HL-60/S4 (cell line): Measurements from ENCODE around the gene FTSJ1.
"Not testable (repeated sequence)": the region's sequence is repeated elsewhere in the genome, so short reads cannot be mapped to it uniquely, and the experiment has no call there.

Experiments
- in situ Hi-C: fragments of 300-500 bp; cut with MboI; formaldehyde crosslinking; loops from 2 replicates; pipeline ENCODE4 v1.14.3; 2022; ENCODE audit warnings: low sequenced_read_pairs

FTSJ1 gene

DNA sequence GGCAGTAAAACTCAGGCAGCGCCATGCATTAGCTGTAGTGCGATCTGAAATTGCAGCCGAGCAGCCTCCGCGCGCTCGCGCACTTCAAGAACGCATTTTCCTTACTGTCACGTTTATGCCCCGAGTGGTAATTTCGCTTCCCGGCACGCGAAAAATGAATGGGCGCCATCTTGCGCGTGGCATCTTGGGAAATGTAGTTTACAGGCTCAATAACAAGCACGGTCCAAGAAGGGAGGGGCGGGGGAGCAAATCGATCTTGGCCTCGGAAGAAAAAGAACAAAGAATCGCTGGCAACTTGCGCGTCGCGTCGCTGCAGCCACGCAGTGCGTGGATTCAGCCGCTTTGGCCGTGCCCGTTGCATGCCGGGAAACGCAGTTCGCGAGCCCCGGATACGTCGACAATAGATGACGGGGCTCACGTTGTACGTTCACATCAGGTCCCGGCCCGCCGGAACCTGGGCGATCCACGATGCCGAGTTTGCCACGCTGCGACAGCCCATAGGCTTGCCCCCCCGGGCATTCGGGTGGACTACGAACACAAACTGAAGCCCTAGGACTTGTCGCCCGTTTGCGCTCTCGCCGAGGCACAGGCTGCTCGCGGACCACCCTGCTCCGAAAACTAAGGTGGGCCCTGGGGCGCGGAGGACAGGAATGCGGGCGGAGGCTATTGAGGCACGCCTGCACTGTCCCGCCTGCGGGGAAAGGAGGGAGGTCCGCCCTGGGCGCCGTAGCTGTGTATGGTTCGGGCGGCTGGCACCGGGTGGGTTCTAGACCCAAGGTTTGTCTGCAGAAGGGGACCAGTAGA lies at the start of gene FTSJ1:
Gene FTSJ1 (plus strand): TSS at position 426 of the 804 bp plus-strand sequence. CDS start 1,849 bp downstream, outside the sequence.
- in situ Hi-C loops: loop anchor here (25.0 kb wide), 1 partner anchor 389 kb away; no protein-coding TSS in a partner anchor

- in situ Hi-C loops: not testable (repeated sequence)
Measured at GRCh38 chrX:48427027-48427716, 48.8 kb upstream of the FTSJ1 start.

DNA sequence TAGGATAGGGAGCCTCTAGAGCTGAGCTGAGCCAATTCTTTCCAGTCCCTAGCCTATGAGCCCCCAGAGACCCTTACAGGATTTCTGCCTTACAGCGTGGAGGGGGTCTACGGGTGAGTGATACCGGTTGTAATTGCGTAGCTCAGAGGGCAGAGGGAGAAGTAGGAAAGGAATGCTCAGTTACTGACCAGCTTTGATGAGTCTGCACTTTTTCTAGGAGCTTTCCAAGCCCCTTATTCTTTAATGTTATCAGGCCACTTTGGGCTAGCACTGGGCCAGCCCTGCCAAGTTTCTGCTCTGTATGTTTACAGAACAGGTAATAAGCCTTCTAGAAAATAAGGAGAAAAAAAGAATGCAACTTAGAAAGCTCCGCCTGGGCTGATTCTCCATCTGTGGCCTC lies 46.4 kb upstream of the FTSJ1 start:
- in situ Hi-C loops: not testable (repeated sequence)

GRCh38 chrX:48430166-48430565 lies 45.8 kb upstream of the FTSJ1 start:
- in situ Hi-C loops: not testable (repeated sequence)

GRCh38 chrX:48433713-48434112 lies 42.3 kb upstream of the FTSJ1 start:
- in situ Hi-C loops: not testable (repeated sequence)

DNA sequence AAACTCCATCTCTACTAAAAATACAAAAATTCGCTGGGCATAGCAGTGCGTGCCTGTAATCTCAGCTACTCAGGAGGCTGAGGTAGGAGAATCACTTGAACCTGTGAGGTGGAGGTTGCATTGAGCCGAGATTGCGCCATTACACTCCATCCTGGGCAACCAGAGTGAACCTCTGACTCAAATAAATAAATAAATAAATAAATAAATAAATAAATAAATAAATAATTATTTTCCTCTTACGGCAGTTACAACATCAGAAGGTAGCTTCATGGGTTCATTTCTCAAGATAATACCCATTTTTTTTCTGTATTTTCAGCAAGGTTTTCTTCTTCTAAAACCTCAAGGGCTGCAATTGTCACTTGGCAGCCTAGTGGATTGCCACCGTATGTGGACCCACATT lies 28.8 kb upstream of the FTSJ1 start:
- in situ Hi-C loops: not testable (repeated sequence)

GRCh38 chrX:48450076-48450475 lies 25.9 kb upstream of the FTSJ1 start:
- in situ Hi-C loops: no loop called here

DNA sequence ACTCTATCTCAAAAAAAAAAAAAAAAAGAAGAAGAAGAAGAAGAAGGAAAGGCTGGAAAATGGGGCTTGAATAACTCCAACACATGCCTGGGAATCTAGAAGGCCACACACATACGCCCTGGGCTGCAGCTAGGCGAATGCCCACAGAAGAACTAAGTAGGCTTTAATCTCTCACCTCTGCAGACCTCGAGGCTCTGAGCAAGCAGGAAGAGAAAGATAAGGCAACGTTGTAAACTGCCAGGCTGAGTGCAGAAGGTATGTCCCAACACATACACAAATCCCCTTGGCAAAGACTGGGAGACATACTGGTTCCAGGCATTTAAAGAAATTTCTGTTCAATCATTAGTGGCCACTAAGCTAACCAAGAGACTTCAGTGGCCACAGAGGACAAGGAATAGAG lies 24.3 kb upstream of the FTSJ1 start:
- in situ Hi-C loops: no loop called here

GRCh38 chrX:48456628-48457331 lies 19.2 kb upstream of the FTSJ1 start:
- in situ Hi-C loops: no loop called here

DNA sequence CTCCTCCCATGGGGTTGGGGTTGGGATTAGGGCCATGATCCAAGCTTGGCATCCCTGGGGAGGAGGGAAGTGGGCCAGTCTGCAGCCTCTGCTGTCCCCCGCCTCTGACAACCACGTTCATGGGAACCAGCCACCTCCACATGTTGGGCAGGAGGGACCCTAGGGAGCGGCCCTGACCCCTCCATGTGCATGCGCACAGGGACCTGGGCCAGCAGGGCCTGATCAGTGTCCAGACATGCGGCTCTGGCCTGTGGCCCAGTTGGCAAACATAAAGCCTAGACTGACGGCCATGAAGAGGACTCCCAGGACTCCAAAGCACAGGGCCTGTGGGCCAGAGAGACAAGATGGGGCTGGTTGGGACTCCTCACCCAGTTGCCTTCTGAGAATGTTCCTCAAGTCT lies 17.3 kb upstream of the FTSJ1 start:
- in situ Hi-C loops: no loop called here

DNA sequence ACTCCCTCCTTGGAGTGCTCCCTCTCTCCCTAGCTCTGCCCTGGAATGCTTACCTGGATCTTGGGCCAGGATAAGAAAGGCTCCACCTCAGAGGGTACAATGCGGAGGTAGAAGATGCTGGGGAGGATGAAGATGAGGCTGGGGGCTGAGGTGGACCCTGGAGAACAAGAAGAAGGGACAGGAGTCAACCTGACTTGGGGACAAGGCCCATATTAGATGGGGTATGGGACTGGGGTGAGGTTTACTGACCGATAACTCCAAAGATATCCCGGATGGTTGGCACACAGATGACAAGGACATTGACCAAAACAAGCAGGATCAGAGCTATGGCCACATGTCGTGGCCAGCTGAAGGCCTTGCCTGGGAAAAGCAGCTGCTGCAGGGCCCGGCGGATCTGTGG lies 16.5 kb upstream of the FTSJ1 start:
- in situ Hi-C loops: no loop called here

DNA sequence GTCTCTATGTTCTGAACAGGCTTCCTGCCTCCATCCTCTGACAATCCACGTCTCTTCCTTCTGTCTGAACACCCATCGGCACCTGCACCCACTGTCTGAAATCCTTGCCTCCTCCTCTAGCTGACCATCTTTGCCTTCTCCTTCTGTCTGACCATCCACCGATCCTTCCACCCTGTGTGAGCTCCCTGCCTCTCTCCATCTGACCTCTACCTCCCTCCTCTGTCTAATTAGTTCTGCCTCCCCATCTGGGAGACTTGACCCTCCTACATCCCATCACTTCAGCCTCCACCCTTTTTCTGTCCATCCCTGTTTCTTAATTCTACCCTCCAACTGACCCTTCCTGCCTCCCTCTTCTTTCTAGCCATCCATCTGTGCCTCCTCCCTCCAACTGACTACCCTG lies 16.0 kb upstream of the FTSJ1 start:
- in situ Hi-C loops: no loop called here

GRCh38 chrX:48460606-48461005 lies 15.4 kb upstream of the FTSJ1 start:
- in situ Hi-C loops: no loop called here

DNA sequence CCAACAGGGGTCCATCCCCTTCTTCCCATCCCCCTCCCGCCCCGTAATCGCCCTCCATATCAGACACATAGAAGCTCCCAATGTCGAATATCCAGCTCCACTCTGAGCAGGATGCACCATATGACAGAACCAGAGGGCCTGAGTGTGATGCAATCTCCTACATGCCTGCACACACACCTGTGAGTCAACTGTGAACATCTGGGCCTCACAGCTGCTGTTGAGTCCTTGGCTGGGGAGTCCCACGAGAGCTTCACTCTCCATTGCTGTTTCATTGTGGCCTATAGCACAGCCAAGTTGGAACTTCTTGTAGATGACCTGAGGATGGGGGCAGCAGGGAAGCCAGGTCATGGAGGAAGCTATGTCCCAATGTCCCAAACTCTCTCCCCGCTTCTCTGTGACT lies 14.2 kb upstream of the FTSJ1 start:
- in situ Hi-C loops: no loop called here

DNA sequence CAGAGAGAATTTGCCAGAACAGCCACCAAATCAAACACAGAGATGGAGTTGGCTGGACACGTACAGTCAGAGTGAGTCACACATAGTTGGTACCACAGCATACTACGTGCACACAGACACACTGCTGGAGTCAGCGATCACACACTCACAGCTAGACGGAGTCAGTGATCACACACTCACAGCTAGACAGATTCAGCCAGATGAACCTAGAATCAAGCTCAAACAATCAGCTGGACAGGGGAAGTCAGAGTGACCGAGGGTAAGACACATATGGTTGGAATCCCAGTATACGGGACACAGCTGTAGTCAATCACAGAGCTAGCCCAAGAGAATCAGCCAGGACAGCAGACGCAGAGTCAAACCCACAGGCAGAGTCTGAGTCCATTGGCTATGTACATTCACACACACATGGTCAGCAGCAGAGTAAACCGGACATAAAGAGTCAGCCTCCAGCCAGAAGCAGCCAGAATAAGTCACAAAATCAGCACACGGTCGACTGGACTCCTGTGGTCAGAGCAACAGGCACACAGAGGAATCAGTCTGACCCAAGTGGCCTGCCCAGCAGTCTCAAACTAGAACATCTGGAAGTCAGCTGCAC lies 10.6 kb upstream of the FTSJ1 start:
- in situ Hi-C loops: no loop called here

DNA sequence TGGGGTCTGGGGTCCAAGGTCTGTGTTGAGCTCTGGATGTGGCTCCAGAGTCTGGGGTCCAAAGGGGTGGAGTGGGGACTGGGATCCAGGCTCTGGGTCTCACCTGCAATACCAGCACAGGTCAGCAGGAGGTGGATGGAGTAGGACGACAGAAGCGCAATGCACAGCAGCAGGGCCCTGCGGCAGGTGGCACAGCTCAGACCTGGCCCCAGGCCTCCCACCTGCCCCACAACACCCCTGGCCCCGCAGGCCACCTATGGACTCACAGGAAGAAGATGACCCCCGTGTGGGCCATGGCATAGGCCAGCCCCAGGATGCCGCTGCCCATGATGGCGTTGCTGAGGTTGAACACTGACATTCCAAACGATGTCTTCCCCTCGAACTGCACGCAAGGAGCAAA lies 9.3 kb upstream of the FTSJ1 start:
- in situ Hi-C loops: no loop called here

DNA sequence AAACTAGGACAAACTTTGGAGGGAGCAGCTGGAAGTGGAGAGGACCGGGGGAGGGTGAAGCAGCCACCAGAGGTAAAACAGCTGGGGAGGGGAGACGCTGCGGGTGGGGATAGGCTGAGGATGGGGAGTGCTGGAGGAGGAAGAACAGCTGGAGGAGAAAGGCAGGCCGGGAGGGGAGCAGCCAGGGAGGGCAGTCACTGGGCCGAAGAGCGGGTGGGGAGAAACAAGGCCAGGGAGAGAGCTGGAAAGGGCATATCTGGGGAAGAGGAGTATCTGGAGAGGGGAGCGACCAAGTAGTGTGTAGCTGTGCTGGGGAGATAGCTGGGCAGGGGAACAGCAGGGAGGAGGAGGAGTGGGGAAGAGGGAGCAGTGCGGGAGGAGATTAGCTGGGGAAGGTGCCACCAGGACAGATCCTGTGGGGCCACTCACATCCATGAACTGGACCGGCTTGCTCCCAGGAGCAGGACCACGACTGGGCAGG lies 8.7 kb upstream of the FTSJ1 start:
- in situ Hi-C loops: no loop called here

- in situ Hi-C loops: no loop called here
Measured at GRCh38 chrX:48468247-48468671, 7.7 kb upstream of the FTSJ1 start.

DNA sequence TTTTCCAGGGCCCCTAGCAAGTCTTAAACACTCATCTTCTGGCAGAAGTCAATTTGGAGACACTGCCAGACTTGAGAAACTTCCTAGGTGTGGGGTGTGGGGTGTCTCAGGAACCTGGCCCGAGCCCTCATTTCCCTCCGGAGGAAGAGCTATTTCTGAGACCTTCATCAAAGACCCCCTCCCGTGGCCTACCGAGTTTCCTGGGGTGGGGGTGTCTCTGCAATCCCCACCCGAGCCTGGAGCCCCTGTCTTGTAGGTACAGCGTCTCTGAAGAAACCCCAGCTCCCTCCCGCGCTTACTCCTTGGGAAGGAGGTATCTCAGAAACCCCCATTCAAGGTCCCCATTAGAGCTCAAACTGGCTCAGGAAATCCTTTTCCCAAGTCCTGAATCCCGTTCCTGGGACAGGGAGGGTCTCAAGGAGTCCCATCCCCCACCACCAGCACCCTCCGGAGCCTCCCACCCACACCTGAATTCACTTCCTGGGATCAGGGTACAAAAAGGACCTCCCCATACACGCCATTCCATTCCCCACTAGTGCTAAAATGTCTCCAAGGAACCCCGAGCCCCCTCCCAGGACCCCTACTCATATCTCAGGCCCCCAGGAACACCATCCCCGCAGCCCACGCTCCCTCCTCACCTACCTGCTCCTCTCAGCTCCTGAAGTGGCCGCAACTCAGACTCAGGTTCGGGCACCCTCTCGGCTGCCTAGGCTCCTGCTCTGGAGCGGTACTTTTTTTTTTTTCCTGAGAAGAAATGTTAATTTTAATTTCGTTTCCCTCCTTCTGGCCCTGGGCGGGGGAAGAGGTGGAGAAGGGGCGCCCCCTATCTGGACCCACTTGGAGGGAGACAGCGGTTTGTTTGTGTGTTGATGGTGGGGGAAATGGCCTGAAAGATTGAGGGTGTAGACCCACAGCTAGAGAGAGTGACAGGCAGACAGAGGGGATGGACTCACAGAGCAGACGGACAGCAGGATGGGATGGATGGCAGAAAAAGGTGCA lies 7.0 kb upstream of the FTSJ1 start:
- in situ Hi-C loops: no loop called here
